C4-2B (cell line): ENCODE measurements around the gene HOXC13.

Source experiments
- H3K27ac ChIP-seq: fragments of 450-650 bp; 2 replicates; pipeline ENCODE4 v1.5.1; 2017
- ZFX ChIP-seq: fragments of 450-650 bp; IDR thresholded peaks from 2 replicates; pipeline ENCODE4 v1.6.1; 2017
- TF ChIP-seq, protein P1 (sequence below): fragments of 450-650 bp; conservative IDR thresholded peaks from 2 replicates; pipeline ENCODE4 v1.5.1; 2017; ENCODE audit warnings: mild to moderate bottlenecking

HOXC13 gene

GRCh38 chr12:53983950-53984572 lies 45.4 kb downstream of the HOXC13 start:
- no peak for TF ChIP-seq ZFX
- TF ChIP-seq, protein P1, sequence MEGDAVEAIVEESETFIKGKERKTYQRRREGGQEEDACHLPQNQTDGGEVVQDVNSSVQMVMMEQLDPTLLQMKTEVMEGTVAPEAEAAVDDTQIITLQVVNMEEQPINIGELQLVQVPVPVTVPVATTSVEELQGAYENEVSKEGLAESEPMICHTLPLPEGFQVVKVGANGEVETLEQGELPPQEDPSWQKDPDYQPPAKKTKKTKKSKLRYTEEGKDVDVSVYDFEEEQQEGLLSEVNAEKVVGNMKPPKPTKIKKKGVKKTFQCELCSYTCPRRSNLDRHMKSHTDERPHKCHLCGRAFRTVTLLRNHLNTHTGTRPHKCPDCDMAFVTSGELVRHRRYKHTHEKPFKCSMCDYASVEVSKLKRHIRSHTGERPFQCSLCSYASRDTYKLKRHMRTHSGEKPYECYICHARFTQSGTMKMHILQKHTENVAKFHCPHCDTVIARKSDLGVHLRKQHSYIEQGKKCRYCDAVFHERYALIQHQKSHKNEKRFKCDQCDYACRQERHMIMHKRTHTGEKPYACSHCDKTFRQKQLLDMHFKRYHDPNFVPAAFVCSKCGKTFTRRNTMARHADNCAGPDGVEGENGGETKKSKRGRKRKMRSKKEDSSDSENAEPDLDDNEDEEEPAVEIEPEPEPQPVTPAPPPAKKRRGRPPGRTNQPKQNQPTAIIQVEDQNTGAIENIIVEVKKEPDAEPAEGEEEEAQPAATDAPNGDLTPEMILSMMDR, result no peak
- no peak overlapping the region; the same call in 1 of the 2 replicates for H3K27ac ChIP-seq

DNA sequence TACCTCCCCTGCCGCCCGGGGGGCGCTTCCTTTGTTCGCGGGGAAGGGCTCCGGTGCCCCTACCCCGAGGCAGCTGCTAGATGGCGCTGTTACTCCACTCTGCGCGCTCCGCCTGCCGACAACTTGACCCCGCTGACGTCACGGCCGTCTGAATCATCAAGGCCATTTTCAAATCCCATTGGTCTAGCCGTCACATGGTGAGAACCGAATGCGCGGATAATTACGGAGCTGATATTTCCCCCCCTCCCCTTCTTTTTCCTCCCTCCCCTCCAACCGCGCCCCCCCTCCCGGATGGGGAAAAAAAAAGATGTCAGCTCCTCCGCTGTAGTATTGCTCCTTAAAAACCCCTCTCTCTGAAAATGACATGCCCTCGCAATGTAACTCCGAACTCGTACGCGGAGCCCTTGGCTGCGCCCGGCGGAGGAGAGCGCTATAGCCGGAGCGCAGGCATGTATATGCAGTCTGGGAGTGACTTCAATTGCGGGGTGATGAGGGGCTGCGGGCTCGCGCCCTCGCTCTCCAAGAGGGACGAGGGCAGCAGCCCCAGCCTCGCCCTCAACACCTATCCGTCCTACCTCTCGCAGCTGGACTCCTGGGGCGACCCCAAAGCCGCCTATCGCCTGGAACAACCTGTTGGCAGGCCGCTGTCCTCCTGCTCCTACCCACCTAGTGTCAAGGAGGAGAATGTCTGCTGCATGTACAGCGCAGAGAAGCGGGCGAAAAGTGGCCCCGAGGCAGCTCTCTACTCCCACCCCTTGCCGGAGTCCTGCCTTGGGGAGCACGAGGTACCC lies 46.5 kb downstream of the HOXC13 start, which contains the start of gene HOXC10:
HOXC10 (plus strand) TSS at position 246 of the 791 bp plus-strand sequence; CDS start at position 360, 114 bp downstream.
- no peak within 1 kb of the TSS; the same call in 1 of the 2 replicates for H3K27ac ChIP-seq
- TF ChIP-seq ZFX, result no peak
- TF ChIP-seq, protein P1, result no peak; the same call in 1 of the 2 replicates

- TF ChIP-seq ZFX, result no peak
- TF ChIP-seq, protein P1, result no peak
- no peak overlapping the region for H3K27ac ChIP-seq
Measured at GRCh38 chr12:53985692-53985993, 47.0 kb downstream of the HOXC13 start.

DNA sequence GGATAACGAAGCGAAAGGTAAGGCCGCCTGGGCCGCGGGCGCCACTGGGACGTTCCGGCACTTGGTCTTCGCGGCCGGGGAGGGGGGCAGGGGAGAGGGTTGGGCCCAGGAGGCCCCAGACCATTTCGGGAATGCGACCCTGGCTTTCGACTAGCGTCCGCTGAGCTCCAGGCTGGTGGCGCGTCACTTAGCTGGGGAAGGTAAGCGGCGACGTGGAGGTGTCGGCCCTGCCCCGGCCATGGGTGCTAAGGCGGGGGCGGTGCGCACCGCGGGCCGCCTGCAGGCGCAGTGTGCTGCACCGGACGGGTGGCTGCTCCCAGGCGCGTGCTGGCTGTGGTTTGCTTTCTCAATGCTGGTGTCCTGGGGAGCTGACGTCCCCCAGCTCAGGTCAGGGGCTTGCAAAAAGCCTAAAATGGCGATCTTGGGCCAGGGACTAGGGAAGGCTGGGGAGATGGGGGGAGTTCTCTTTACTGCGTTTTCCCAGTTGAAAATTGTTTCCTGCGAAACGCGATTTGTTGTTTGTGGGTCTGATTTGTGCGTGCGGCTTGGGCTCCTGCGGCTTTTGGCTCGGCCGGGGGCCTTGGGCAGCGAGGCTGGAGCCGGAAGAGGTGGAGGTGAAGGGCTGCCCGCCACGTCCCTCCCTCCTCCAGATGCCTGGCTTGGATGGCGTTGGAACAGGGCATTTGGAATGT lies 47.5 kb downstream of the HOXC13 start:
- TF ChIP-seq, protein P1, result no peak
- H3K27ac ChIP-seq, result no peak overlapping the region

GRCh38 chr12:53986686-53987483 lies 48.3 kb downstream of the HOXC13 start:
- TF ChIP-seq, protein P1, result no peak
- no peak for TF ChIP-seq ZFX
- no peak overlapping the region for H3K27ac ChIP-seq

- TF ChIP-seq, protein P1, result no peak
- H3K27ac ChIP-seq, result no peak overlapping the region
Measured at GRCh38 chr12:53987787-53988230, 49.2 kb downstream of the HOXC13 start.
